T47D (cell line): Measurements from ENCODE around the gene BMPR1A.

Experiments
- DNase-seq, 2 experiments: peaks; one replicate each; pipeline versions ENCODE4 v3.0.0 to v3.0.0-alpha.2; 2011 to 2012; ENCODE audit warnings: low read depth in 1 of 2, low spot score in 1 of 2
- JUND ChIP-seq: IDR thresholded peaks from 2 replicates; pipeline ENCODE4 v1.6.1; 2012; ENCODE audit warnings: low read depth
- in situ Hi-C: cut with HindIII; loops from 2 replicates; pipeline ENCODE4 v1.10.0; 2016; ENCODE audit warnings: low sequenced_read_pairs, low pct_unique_long_range_greater_than_20kb

Gene BMPR1A

GRCh38 chr10:86742230-86742629 lies 14.2 kb upstream of the BMPR1A start:
- in situ Hi-C loops = no loop called here
- DNase-seq = no peak
- no peak for TF ChIP-seq JUND

- in situ Hi-C loops = no loop called here
- TF ChIP-seq JUND = no peak
- DNase-seq = peak in 1 of 2 experiments; percentile 50
Observed at GRCh38 chr10:86744067-86744725, 12.2 kb upstream of the BMPR1A start.

GRCh38 chr10:86747796-86748581 lies 8.4 kb upstream of the BMPR1A start:
- no peak for DNase-seq
- in situ Hi-C loops = no loop called here

GRCh38 chr10:86749854-86750253 lies 6.6 kb upstream of the BMPR1A start:
- TF ChIP-seq JUND = no peak
- DNase-seq = no peak
- in situ Hi-C loops = no loop called here

More at GRCh38 chr10:86747796-86748581, 8.4 kb upstream of the BMPR1A start:
- no peak for TF ChIP-seq JUND

GRCh38 chr10:86751477-86751876 lies 4.9 kb upstream of the BMPR1A start:
- in situ Hi-C loops = no loop called here
- no peak for TF ChIP-seq JUND
- DNase-seq = no peak

- in situ Hi-C loops = no loop called here
- no peak for DNase-seq
- no peak for TF ChIP-seq JUND
Observed at GRCh38 chr10:86752311-86752710, 4.1 kb upstream of the BMPR1A start.

GRCh38 chr10:86753051-86753450 lies 3.4 kb upstream of the BMPR1A start:
- no peak for TF ChIP-seq JUND
- no peak for DNase-seq
- in situ Hi-C loops = no loop called here

GRCh38 chr10:86753638-86754434 lies 2.6 kb upstream of the BMPR1A start:
- no peak for DNase-seq
- in situ Hi-C loops = no loop called here
- TF ChIP-seq JUND = no peak

- no peak for DNase-seq
- no peak for TF ChIP-seq JUND
- in situ Hi-C loops = no loop called here
Observed at GRCh38 chr10:86755454-86755739, 1.0 kb upstream of the BMPR1A start.

- in situ Hi-C loops = no loop called here
- peak; percentile 93 to 96 for DNase-seq
- no peak for TF ChIP-seq JUND
Observed at GRCh38 chr10:86755740-86756510, 494 bp upstream of the BMPR1A start.

GRCh38 chr10:86757113-86757972 lies 924 bp downstream of the BMPR1A start:
- peak in 1 of 2 experiments; percentile 74 for DNase-seq
- no peak for TF ChIP-seq JUND
- in situ Hi-C loops = no loop called here
